ENCODE measurements around the gene PMAIP1. TPM values are rescaled to one million over a fixed set of nuclear protein-coding genes. Genes with fewer than 3 reads are reported as not detected.
A peak's percentile ranks its signal among the peaks of the same experiment; 100 is the strongest.

The PMAIP1 gene
- total and polyA plus RNA-seq, 9 of the 15 experiments (the other 6 are each of a cell fraction or from before 2014, with no cell fraction given): 8.0 to 22.9 (median 14.9) TPM

- TF ChIP-seq MNT (conservative IDR thresholded peaks at IDR 0.05) (peak in 1 of 2 experiments; percentile 48; a peak in 1 of 4 replicates), NR3C1 (CRISPR knock-in tag; IDR thresholded peaks at IDR 0.05) (no peak), SMARCC2 (IDR thresholded peaks at IDR 0.05; ENCODE audit: low read depth) (0 out of 2 replicates have a peak, but pooled peaks have one; percentile 43), DLX4 (CRISPR knock-in tag; IDR thresholded peaks at IDR 0.05) (no peak), ZBTB9 (CRISPR knock-in tag; IDR thresholded peaks at IDR 0.05) (no peak), MEF2A (IDR thresholded peaks at IDR 0.05; ENCODE audit: control insufficient read depth, low read depth, low read length) (no peak; the same call in 1 of the 2 replicates), CHAMP1 (IDR thresholded peaks at IDR 0.05) (no peak), RBFOX2 (IDR thresholded peaks at IDR 0.05; ENCODE audit: low read depth, low read length) (0 out of 2 replicates have a peak, but pooled peaks have one; percentile 20), ZNF165 (CRISPR knock-in tag; IDR thresholded peaks at IDR 0.05; ENCODE audit: borderline replicate concordance) (no peak), CREM (IDR thresholded peaks at IDR 0.05; ENCODE audit: low read depth) (peak; percentile 66; the same call in 1 of the 2 replicates), TCF3 (CRISPR knock-in tag; IDR thresholded peaks at IDR 0.05) (peak; percentile 83), HMGN3 (IDR thresholded peaks at IDR 0.05; ENCODE audit: borderline replicate concordance, extremely low read depth, insufficient read length, low read depth, low read length) (peak; percentile 34), KHSRP (IDR thresholded peaks at IDR 0.05) (no peak), ZNF224 (CRISPR knock-in tag; IDR thresholded peaks at IDR 0.05) (no peak), ADNP (tag; IDR thresholded peaks at IDR 0.05) (no peak), SMAD4 (CRISPR knock-in tag; conservative IDR thresholded peaks at IDR 0.05) (peak; percentile 53; the same call in 1 of the 2 replicates), KLF10 (CRISPR knock-in tag; IDR thresholded peaks at IDR 0.05) (no peak), SMC3 (conservative IDR thresholded peaks at IDR 0.05; ENCODE audit: insufficient read depth, low read depth, low read length) (no peak), ZBTB7A (IDR thresholded peaks at IDR 0.05; ENCODE audit: borderline replicate concordance, control insufficient read depth, low read depth, low read length) (no peak), TAF9B (IDR thresholded peaks at IDR 0.05; ENCODE audit: partially characterized antibody) (peak; percentile 62), MYNN (IDR thresholded peaks at IDR 0.05) (peak; percentile 86), MYNN (CRISPR knock-in tag; IDR thresholded peaks at IDR 0.05) (no peak), ELF4 (CRISPR knock-in tag; IDR thresholded peaks at IDR 0.05) (no peak), MEF2D (tag; conservative IDR thresholded peaks at IDR 0.05; ENCODE audit: low read depth) (peak; percentile 72), TRIM24 (IDR thresholded peaks at IDR 0.05) (peak in 1 of 2 experiments; percentile 66; a peak in 1 of 4 replicates), MTA2 (IDR thresholded peaks at IDR 0.05; ENCODE audit: low read depth) (peak; percentile 37; the same call in 1 of the 2 replicates)
These were observed 18.5 kb downstream of the PMAIP1 start (continued) for GRCh38 chr18:59918320-59918755.
